Lower lobe of right lung (tissue), 2 donors: ENCODE results near the gene GATA3. TPM values are rescaled to one million over a fixed set of nuclear protein-coding genes. Genes with fewer than 3 reads are reported as not detected.

ENCODE experiments used
- ATAC-seq, 2 donors: fragments of 200-7000 bp; cut with Tn5 transposase; one replicate each; pipeline ENCODE4 v1.9.1; 2020 to 2022; ENCODE audit warnings: mild to moderate bottlenecking in 2 of 2, moderate library complexity in 2 of 2
- DNase-seq: peaks from one replicate; pipeline ENCODE4 v3.0.0-alpha.2; 2020
- H3K27ac ChIP-seq: fragments of 200-600 bp; one replicate; pipeline ENCODE4 v1.8.0; 2022
- H3K27me3 ChIP-seq: fragments of 200-600 bp; one replicate; pipeline ENCODE4 v1.8.0; 2022; ENCODE audit warnings: low read depth
- H3K36me3 ChIP-seq: fragments of 200-600 bp; one replicate; pipeline ENCODE4 v1.8.0; 2022; ENCODE audit warnings: mild to moderate bottlenecking
- H3K4me1 ChIP-seq: fragments of 200-600 bp; one replicate; pipeline ENCODE4 v1.8.0; 2022
- H3K4me3 ChIP-seq: fragments of 200-600 bp; one replicate; pipeline ENCODE4 v1.8.0; 2022; ENCODE audit warnings: mild to moderate bottlenecking
- H3K9me3 ChIP-seq: fragments of 200-600 bp; one replicate; pipeline ENCODE4 v1.8.0; 2022
- intact Hi-C: fragments of 100-400 bp; cut with DNase I; formaldehyde crosslinking; loops from one replicate; pipeline ENCODE4 v1.11.0; 2022
- total RNA-seq: library from RNA; stranded (reverse); fragmentation: NEBNext Ultra II Directional; extraction: Animal tissue kit (Norgen Biotek cat#: 25700); gene quantifications from one replicate; pipeline ENCODE4 v1.2.1, GENCODE V29; 2021
- TF ChIP-seq, protein P1 (sequence below): fragments of 200-600 bp; IDR thresholded peaks from one replicate; pipeline ENCODE4 v1.8.0; 2022; ENCODE audit warnings: antibody characterized with exemption, mild to moderate bottlenecking
- donor health status: DM: no; HTN: yes; CAD: no; lungs with severe emphysema.

Gene GATA3
- total RNA-seq, 1 donor from 2014 or later = 4.6 TPM

DNA sequence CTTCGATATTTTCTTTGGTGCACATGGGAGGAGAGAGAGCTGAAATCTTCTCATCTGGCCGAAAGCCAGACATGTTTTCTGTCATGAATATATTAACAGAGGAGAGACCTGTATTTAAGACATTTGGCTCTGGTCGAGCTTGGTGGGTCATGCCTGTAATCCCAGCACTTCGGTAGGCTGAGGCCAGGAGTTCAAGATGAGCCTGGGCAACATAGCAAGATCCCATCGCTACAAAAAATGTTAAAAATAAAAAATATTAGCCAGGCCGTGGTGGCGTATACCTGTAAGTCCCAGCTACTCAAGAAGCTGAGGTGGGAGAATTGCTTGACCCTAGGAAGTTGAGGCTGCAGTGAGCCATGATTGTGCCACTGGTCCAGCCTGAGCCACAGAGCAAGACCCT lies 21.9 kb upstream of the GATA3 start:
- no peak overlapping the region for H3K4me3 ChIP-seq
- DNase-seq = no peak
- intact Hi-C loops = no loop called here
- H3K4me1 ChIP-seq = peaks cover 18% of the 10 kb centered on the region
- ATAC-seq = no peak
- no peaks in the 10 kb centered on the region for H3K9me3 ChIP-seq
- H3K27ac ChIP-seq = no peak overlapping the region
- peaks cover 79% of the 10 kb centered on the region for H3K27me3 ChIP-seq
- H3K36me3 ChIP-seq = no peaks in the 10 kb centered on the region
- TF ChIP-seq, protein P1, sequence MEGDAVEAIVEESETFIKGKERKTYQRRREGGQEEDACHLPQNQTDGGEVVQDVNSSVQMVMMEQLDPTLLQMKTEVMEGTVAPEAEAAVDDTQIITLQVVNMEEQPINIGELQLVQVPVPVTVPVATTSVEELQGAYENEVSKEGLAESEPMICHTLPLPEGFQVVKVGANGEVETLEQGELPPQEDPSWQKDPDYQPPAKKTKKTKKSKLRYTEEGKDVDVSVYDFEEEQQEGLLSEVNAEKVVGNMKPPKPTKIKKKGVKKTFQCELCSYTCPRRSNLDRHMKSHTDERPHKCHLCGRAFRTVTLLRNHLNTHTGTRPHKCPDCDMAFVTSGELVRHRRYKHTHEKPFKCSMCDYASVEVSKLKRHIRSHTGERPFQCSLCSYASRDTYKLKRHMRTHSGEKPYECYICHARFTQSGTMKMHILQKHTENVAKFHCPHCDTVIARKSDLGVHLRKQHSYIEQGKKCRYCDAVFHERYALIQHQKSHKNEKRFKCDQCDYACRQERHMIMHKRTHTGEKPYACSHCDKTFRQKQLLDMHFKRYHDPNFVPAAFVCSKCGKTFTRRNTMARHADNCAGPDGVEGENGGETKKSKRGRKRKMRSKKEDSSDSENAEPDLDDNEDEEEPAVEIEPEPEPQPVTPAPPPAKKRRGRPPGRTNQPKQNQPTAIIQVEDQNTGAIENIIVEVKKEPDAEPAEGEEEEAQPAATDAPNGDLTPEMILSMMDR = no peak

DNA sequence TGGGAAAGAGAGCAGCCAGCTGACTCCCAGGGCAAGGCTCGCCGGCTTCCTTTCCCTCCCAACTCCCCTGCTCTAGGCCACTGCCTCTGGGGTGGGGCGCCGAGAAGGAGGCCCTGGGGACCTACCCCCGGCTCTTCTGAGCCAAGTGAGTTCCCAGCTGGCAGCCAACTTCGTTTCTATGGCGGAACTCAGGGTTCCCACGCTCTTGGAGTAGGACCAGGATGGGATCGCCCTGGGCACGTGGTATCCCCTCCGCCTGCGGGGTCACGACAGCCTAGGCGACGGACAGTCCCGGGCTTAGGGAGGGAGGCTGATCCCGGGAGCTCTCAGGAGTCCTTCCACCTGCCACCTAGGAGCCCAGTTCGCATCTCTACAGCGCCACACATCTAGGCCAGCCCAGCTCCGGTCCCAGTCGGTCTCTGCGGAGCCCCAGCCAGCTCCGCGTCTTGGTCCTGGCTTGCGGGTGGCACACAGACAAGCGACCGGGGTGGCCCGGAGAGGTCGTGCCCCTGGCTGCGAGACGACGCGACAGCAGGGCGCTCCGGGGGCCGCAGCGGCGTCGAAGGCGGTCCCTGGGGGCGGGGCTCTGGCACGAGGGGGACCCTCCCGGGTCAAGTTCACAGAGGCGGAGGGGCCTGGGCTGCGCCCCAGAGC lies 20.5 kb upstream of the GATA3 start:
- DNase-seq (no peak), ATAC-seq (peak; percentile 28 to 36)
- peaks cover 93% of the 10 kb centered on the region for H3K27me3 ChIP-seq
- H3K36me3 ChIP-seq = no peaks in the 10 kb centered on the region
- H3K4me1 ChIP-seq = peaks cover 18% of the 10 kb centered on the region
- TF ChIP-seq, protein P1 = no peak
- no peak overlapping the region for H3K27ac ChIP-seq
- intact Hi-C loops = no loop called here
- no peaks in the 10 kb centered on the region for H3K9me3 ChIP-seq
- H3K4me3 ChIP-seq = no peak overlapping the region

DNA sequence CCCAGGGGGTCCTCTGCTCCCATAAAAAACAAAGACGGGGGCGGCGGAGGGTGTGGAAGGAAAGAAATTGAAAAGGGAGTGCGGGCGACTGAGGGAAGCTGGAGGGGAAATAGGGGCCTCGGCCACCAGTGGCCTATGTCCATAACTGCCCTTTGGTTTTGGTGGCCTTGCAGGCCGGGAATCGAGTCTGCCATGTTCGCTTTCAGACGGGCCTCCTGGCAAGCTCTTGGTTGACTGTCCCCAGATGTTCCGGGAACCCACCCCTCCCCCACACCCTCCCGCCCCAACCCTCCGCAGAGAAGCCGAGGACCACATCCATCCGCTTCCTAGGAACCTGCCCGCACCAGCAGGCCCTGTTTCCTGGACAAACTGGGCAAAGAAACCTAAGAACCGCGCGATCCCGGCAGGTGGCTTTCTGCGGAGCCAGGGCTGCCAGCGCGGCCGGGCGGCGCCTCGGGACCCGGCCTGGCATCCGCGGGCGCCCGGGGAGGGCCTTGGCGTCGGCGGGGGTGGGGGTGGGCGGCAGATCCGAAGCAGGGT lies 20.0 kb upstream of the GATA3 start:
- H3K27ac ChIP-seq = no peak overlapping the region
- peaks cover 18% of the 10 kb centered on the region for H3K4me1 ChIP-seq
- ATAC-seq = peak in 1 of 2 donors; percentile 17
- H3K4me3 ChIP-seq = peak overlapping the region; percentile 6
- H3K36me3 ChIP-seq = no peaks in the 10 kb centered on the region
- DNase-seq = no peak
- TF ChIP-seq, protein P1 = no peak
- H3K9me3 ChIP-seq = no peaks in the 10 kb centered on the region
- intact Hi-C loops = no loop called here
- peaks cover 98% of the 10 kb centered on the region for H3K27me3 ChIP-seq

DNA sequence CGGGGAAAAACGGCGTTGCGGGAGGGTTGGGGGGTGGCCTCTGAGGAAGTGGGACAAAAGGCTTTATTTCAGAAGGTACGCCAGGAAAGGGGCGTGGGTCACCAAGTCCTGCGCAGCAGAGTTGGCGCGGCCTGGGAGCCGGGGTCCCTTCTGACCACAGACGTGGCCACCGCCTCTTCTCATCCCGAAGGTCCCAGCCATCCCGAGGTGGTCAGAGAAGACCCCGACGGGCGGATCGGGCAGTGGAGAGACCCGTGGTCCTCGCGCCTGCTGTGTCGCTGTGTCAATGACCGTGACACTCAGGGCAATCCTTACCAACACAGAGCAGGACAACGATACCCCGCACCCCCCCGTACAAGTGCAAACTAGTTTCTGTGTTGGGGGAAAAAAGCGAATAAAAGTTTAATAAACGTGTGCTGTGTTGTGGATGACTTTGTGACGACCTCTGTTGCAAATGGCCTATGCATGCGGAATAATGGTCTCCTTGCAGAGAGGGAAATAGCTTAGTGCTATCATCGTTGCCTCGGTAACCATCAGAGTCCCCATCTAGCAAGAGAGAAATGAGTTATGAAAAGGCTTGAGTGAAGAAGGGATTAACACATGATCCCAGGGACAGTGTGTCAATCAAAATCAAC lies 19.4 kb upstream of the GATA3 start:
- Histone ChIP-seq H3K36me3 (no peaks in the 10 kb centered on the region), H3K4me3 (peak overlapping the region; percentile 6), H3K27ac (no peak overlapping the region), H3K9me3 (no peaks in the 10 kb centered on the region), H3K4me1 (peaks cover 18% of the 10 kb centered on the region), H3K27me3 (peaks cover 97% of the 10 kb centered on the region)
- no peak for ATAC-seq
- TF ChIP-seq, protein P1 = no peak
- intact Hi-C loops = no loop called here
- no peak for DNase-seq

DNA sequence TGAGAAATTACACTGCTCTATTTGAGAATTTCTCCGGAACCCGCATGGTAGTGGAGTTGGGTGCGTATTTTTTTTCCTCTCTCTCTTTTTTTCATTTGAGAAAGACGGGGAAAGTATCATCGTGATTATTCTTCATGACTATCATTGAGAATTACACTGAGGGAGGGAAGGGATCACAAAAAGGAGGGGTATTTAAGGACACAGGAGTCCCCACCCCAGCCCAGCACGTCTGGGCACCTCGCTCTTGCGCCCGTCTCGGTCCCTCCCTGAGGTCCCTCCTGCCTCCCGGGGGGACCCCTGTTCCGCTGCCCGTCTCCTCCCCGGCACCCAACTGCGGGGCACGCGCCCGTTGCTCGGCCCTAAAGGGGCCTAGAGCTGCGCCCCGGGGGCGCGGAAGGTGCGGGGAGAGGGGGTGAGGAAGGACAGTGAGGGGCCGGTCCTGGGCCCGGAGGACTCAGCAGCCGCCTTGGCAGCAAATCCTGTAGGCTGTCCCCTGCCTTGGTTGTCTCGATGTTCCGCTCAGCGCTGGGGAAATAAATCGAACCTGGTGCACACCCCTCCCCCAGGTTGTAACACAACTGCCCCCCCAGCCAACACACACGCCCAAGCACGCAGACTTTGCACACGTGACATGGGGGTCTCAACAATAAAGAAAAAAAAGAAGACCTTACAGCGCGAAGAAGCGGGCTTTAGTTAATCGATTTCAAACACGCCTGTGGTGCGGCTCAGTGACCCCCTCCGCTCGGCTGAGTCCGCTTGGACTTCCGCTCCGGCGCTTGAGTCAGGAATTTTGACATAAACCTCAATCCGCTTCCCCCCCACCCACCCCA lies 18.6 kb upstream of the GATA3 start:
- Histone ChIP-seq H3K4me1 (peaks cover 18% of the 10 kb centered on the region), H3K4me3 (no peak overlapping the region), H3K27ac (no peak overlapping the region), H3K36me3 (no peaks in the 10 kb centered on the region), H3K9me3 (no peaks in the 10 kb centered on the region), H3K27me3 (peaks cover 98% of the 10 kb centered on the region)
- TF ChIP-seq, protein P1 = no peak
- intact Hi-C loops = no loop called here
- DNase-seq (no peak), ATAC-seq (no peak)
